Inflammatory macrophage treated with lipopolysaccharide for 4 hours (primary cell): Measurements from ENCODE around the gene MROH8.
A peak's percentile ranks its signal among the peaks of the same experiment; 100 is the strongest.
"Not testable (repeated sequence)": the region's sequence is repeated elsewhere in the genome, so short reads cannot be mapped to it uniquely, and the experiment has no call there.

Experiments
- DNase-seq: peaks from one replicate; pipeline ENCODE4 v3.0.0-alpha.2; 2020

MROH8 gene

DNA sequence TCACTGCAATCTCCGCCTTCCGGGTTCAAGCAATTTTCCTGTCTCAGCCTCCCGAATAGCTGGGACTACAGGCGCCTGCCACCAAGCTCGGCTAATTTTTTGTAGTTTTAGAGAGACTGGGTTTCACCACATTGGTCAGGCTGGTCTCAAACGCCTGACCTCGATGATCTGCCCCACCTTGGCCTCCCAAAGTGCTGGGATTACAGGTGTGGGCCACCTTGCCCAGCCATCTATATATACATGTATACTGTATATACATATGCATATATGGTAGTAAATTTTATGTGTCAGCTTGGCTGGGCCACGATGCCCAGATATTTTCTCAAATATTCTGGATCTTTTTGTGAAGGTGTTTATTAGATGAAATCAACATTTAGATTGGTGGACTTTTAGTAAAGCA is 102.3 kb downstream of the MROH8 start:
- DNase-seq, result no peak

DNA sequence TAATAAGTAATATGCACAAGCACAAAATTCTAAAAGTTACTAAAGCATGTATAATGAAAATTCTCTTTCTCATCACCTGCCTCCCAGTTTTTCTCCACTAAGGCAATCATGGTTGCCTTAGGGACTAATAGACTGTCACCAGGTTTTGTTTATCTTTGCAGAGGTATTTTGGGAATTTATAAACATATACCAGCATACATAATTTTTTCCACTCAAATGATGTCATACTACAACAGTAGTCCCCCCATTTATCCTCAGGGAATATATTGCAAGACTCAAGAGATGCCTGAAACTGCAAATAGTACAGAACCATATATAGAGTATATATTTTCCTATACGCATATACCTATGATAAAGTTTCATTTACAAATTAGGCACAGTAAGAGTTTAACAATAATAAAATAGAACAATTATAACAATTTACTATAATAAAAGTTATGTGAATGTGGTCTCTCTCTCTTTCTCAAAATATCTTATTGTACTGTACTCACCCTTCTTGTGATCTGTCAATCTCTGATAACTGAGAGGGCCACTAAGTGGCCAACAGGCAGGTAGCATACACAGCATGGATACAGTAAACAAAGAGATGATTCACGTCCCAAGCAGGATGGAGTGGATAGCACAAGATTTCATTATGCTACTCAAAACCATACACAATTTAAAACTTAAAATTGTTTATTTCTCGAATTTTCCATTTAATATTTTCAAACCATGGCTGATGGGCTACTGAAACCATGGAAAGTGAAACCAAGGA is 103.2 kb downstream of the MROH8 start:
- no peak for DNase-seq

DNA sequence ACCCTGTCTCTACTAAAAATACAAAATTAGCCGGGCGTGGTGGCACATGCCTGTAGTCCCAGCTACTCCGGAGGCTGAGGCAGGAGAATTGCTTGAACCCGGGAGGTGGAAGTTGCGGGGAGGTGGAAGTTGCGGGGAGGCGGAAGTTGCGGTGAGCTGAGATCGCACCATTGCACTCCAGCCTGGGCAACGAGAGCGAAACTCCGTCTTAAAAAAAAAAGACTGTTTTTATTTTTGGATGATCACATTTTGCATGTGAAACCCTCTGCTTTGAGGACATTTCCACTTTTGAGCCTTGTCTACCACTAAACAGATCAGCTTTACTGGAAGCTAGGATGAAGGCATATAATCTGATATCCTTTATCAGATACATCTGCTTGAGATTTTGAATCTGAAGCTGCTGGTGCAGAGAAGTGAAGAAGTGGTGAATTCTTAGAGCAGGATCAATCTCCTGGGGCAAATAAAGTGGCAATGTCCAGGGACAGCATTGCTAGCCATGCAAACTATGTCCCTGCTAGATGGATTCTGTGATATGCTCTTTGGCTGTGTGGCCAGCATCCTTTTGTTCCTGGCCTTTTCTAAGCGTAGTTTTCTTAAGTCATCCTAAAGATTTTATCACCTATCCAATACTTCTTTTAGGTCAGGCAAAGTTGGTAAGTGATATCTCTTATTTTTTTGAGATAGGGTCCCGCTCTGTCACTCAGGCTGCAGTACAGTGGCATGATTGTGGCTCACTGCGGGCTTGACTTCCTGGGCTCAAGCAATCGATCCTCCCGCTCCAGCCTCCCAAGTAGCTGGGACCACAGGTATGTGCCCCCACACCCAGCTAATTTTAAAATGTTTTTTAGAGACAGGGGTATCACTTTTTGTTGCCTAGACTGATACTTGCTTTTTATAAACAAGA is 106.8 kb downstream of the MROH8 start:
- DNase-seq, result no peak

DNA sequence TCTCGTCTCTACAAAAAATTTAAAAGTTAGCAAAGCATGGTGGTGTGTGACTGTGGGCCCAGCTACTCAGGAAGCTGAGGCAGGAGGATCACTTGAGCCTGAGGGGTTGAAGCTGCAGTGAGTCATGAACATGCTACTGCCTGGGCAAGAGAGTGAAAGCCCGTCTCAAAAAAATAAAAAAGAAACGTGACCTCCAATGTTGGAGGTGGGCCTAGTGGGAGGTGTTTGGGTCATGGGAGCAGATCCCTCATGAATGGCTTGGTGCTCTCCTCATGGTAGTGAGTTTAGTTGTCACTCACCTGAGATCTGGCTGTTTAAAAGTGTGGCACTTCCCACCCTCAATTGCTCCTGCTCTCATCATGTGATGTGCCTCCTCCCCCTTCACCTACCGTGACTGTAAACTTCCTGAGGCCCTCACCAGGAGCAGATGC is 107.9 kb downstream of the MROH8 start:
- no peak for DNase-seq

DNA sequence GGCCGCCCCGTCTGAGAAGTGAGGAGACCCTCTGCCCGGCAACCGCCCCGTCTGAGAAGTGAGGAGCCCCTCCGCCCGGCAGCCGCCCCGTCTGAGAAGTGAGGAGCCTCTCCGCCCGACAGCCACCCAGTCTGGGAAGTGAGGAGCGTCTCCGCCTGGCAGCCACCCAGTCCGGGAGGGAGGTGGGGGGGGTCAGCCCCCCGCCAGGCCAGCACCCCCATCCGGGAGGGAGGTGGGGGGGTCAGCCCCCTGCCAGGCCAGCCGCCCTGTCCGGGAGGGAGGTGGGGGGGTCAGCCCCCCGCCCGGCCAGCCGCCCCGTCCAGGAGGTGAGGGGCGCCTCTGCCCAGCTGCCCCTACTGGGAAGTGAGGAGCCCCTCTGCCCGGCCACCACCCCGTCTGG is 109.8 kb downstream of the MROH8 start:
- not testable (repeated sequence) for DNase-seq

DNA sequence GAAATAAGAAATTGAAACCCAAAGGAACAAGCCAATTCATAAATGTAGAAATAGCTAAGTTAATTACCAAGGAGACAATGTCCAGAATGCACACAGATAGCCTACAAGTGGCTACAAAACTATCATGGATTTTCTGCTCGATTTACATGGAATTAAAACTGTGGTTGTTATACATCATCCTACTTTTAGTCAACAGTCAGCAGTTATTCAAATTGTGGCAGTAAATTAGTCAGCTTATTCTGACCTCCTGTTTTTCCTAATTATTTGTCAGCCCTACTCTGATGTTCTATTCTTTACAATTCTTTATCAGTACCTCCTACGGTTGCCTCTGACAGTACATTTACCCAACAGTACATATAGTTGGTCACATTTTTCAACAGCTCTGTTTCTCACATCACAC is 113.2 kb downstream of the MROH8 start:
- no peak for DNase-seq

DNA sequence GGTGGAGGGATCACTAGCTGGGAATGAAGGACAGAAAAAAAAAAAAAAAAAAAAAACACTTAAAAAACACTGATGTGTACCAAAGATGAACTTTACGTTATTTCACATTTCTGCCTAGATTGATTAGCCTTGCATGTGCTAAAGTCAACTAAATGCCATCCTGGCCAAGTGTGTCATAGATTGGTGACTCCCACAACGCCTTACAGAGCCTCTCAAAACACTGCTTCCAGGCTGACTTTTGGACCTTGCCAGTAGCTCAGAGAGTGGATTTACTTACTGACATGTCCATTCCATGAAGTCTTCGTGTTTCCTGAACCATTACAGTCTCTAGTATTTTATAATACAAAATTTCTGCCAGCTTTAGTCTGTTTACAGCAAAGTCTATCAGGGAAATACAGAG is 124.1 kb downstream of the MROH8 start:
- DNase-seq, result no peak

DNA sequence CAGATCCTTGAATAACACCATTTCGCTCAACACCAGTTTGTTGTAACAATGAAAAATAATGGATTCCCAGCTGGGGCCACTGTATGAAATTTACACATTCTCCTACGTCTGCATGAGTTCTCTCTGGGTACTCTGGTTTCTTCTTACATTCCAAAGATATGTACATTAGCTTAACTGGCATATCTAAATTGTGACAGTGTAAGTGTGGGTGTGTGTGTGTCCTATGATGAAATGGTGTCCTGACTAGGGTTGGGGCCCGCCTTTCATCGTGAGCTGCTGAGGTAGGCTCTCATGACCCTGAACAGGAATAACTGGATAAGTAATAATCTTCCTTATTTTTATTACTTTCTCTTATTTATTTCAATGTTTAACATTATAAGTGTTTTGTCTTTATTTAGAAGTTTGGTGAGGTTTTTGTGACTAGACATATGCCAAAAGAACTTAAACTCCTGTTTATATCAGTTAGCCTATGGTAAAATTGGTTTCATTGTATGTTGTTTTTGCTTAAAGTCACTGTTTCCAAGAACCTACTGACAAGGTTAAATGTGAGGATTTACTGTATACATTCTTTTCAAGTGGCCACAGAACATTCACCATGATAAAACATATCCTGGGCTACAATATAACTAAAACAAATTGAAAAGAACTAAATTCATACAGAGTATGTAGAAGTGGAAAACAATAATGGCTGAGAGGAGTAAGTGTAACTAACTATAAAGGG is 126.0 kb downstream of the MROH8 start:
- DNase-seq, result peak; percentile 12
